Measurements from ENCODE around the gene ASAP3.

The ASAP3 gene

GRCh38 chr1:23524716-23525401, 40.9 kb upstream of the ASAP3 start:
- no peak for TF ChIP-seq CTCF (IDR thresholded peaks at IDR 0.05; ENCODE audit: insufficient read depth, low read depth, low read length, missing control alignments)
- DNase-seq (ENCODE audit: low read depth): no peak
- no peak overlapping the region for H3K4me3 ChIP-seq (ENCODE audit: low read length)

- TF ChIP-seq CTCF (IDR thresholded peaks at IDR 0.05; ENCODE audit: insufficient read depth, low read depth, low read length, missing control alignments): no peak
- no peak for DNase-seq (ENCODE audit: low read depth)
- H3K4me3 ChIP-seq (ENCODE audit: low read length): no peak overlapping the region
Measured at GRCh38 chr1:23524163-23524562, 40.2 kb upstream of the ASAP3 start.

GRCh38 chr1:23522244-23522982, 38.4 kb upstream of the ASAP3 start:
- TF ChIP-seq CTCF (IDR thresholded peaks at IDR 0.05; ENCODE audit: insufficient read depth, low read depth, low read length, missing control alignments): no peak
- peak; percentile 24 for DNase-seq (ENCODE audit: low read depth)
- H3K4me3 ChIP-seq (ENCODE audit: low read length): no peak overlapping the region

- no peak for DNase-seq (ENCODE audit: low read depth)
- TF ChIP-seq CTCF (IDR thresholded peaks at IDR 0.05; ENCODE audit: insufficient read depth, low read depth, low read length, missing control alignments): no peak
- no peak overlapping the region for H3K4me3 ChIP-seq (ENCODE audit: low read length)
Measured at GRCh38 chr1:23521588-23521987, 37.6 kb upstream of the ASAP3 start.

- no peak for DNase-seq (ENCODE audit: low read depth)
- no peak overlapping the region for H3K4me3 ChIP-seq (ENCODE audit: low read length)
- TF ChIP-seq CTCF (IDR thresholded peaks at IDR 0.05; ENCODE audit: insufficient read depth, low read depth, low read length, missing control alignments): no peak
Measured at GRCh38 chr1:23517581-23517980, 33.6 kb upstream of the ASAP3 start.

- no peak overlapping the region for H3K4me3 ChIP-seq (ENCODE audit: low read length)
- no peak for DNase-seq (ENCODE audit: low read depth)
- TF ChIP-seq CTCF (IDR thresholded peaks at IDR 0.05; ENCODE audit: insufficient read depth, low read depth, low read length, missing control alignments): no peak
Measured at GRCh38 chr1:23515905-23516304, 31.9 kb upstream of the ASAP3 start.
